ENCODE data around the gene CCDC47. TPM values are rescaled to one million over a fixed set of nuclear protein-coding genes. Genes with fewer than 3 reads are reported as not detected.

Gene CCDC47
- total RNA-seq, 1 experiment from 2014 or later: 117 TPM

- RAD21 ChIA-PET (ENCODE audit: low non-redundant PET in 1 of 2, low total read pairs in 2 of 2, uncharacterized antibody in 2 of 2, unreplicated experiment in 2 of 2): no interaction called here
- no peaks in the 10 kb centered on the region for H4K20me1 ChIP-seq (ENCODE audit: insufficient read depth)
- POLR2A ChIA-PET: interaction anchor here (1.2 kb wide), 1 partner anchor 36 kb away, joined by 3 read pairs; the partner anchor contains the start of genes CCDC47 and DDX42
- H3K36me3 ChIP-seq (ENCODE audit: control insufficient read depth in 1 of 2, insufficient read depth in 2 of 2, low read length in 2 of 2): peaks cover 90 to 91% of the 10 kb centered on the region in 2 experiments
- H3K9me3 ChIP-seq (ENCODE audit: control insufficient read depth in 1 of 2, insufficient read depth in 1 of 2, low read depth in 1 of 2, low read length in 2 of 2): no peaks in the 10 kb centered on the region
- no peak for ATAC-seq
- DNase-seq (ENCODE audit: low read depth, low spot score): no peak
- no peaks in the 10 kb centered on the region for H3K4me1 ChIP-seq (ENCODE audit: control insufficient read depth in 1 of 2, insufficient read depth in 2 of 2, low read length in 2 of 2)
- peaks cover 50% of the 10 kb centered on the region for H3K79me2 ChIP-seq (ENCODE audit: insufficient read depth, low read length)
- no peaks in the 10 kb centered on the region for H3K27me3 ChIP-seq (ENCODE audit: insufficient read depth, low read length)
- no peak overlapping the region for H3K4me3 ChIP-seq (replicated peaks in 1 of 2; ENCODE audit: low read depth in 1 of 2, low read length in 2 of 2)
- H3K9me2 ChIP-seq (ENCODE audit: insufficient read depth): no peaks in the 10 kb centered on the region
- H3K4me2 ChIP-seq (ENCODE audit: low read length): no peak overlapping the region
- no peak for TF ChIP-seq SRF (IDR thresholded peaks at IDR 0.05; ENCODE audit: low read depth)
- BruUV-seq (replicated peaks): no TSS peak
- CTCF ChIA-PET: no interaction called here
- H3K27ac ChIP-seq (ENCODE audit: low read depth, low read length): no peak overlapping the region
- no peak overlapping the region for H2AFZ ChIP-seq (ENCODE audit: low read depth, low read length, poor library complexity, severe bottlenecking)
- no peak overlapping the region for H3K9ac ChIP-seq (ENCODE audit: low read length)
- intact Hi-C loops (cut with micrococcal nuclease): no loop called here
Measured at GRCh38 chr17:63809970-63810369, 36.6 kb upstream of the CCDC47 start.

DNA sequence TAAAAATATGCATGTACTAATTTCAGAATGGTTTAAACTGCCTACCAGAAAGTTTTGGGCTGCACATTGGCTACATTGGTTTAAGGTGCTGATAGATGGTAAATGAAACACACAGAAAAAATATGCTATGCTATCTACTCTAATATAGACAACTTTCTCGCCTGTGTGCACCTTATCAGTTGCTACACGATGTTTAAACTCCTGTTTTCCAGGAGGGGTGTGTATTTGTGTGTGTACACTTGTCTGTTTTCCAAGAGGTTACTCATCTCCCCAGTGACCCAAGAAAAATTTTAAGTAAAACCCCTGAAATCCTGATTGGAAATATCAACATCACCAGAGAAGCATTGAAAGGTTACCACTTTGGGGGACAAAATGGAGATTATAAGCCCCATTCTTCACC, 32.2 kb upstream of the CCDC47 start:
- Histone ChIP-seq H3K27me3 (ENCODE audit: insufficient read depth, low read length) (no peaks in the 10 kb centered on the region), H2AFZ (ENCODE audit: low read depth, low read length, poor library complexity, severe bottlenecking) (no peak overlapping the region), H3K36me3 (ENCODE audit: control insufficient read depth in 1 of 2, insufficient read depth in 2 of 2, low read length in 2 of 2) (peaks cover 85 to 87% of the 10 kb centered on the region in 2 experiments), H3K4me1 (ENCODE audit: control insufficient read depth in 1 of 2, insufficient read depth in 2 of 2, low read length in 2 of 2) (no peaks in the 10 kb centered on the region), H3K27ac (ENCODE audit: low read depth, low read length) (no peak overlapping the region), H3K9ac (ENCODE audit: low read length) (no peak overlapping the region), H3K4me3 (replicated peaks in 1 of 2; ENCODE audit: low read depth in 1 of 2, low read length in 2 of 2) (no peak overlapping the region), H3K9me3 (ENCODE audit: control insufficient read depth in 1 of 2, insufficient read depth in 1 of 2, low read depth in 1 of 2, low read length in 2 of 2) (no peaks in the 10 kb centered on the region), H4K20me1 (ENCODE audit: insufficient read depth) (no peaks in the 10 kb centered on the region), H3K79me2 (ENCODE audit: insufficient read depth, low read length) (peaks cover 63% of the 10 kb centered on the region), H3K4me2 (ENCODE audit: low read length) (no peak overlapping the region), H3K9me2 (ENCODE audit: insufficient read depth) (no peaks in the 10 kb centered on the region)
- ChIA-PET POLR2A (no interaction called here), RAD21 (ENCODE audit: low non-redundant PET in 1 of 2, low total read pairs in 2 of 2, uncharacterized antibody in 2 of 2, unreplicated experiment in 2 of 2) (no interaction called here), CTCF (interaction anchor here (1.0 kb wide), 1 partner anchor 29 kb away, joined by 3 read pairs; no protein-coding TSS in a partner anchor)
- BruUV-seq (replicated peaks): TSS peak; percentile 10
- intact Hi-C loops (cut with micrococcal nuclease): no loop called here
- DNase-seq (ENCODE audit: low read depth, low spot score) (no peak), ATAC-seq (no peak)
- TF ChIP-seq REST (IDR thresholded peaks at IDR 0.05; ENCODE audit: low read depth): no peak
- TF ChIP-seq, protein P1, sequence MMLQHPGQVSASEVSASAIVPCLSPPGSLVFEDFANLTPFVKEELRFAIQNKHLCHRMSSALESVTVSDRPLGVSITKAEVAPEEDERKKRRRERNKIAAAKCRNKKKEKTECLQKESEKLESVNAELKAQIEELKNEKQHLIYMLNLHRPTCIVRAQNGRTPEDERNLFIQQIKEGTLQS (IDR thresholded peaks at IDR 0.05): no peak
- TF ChIP-seq CEBPB (IDR thresholded peaks at IDR 0.05; ENCODE audit: low read depth): no peak
- TF ChIP-seq POLR2A (IDR thresholded peaks at IDR 0.05; ENCODE audit: borderline replicate concordance, extremely low read depth, insufficient read depth, insufficient read length): no peak
- TF ChIP-seq YY1 (IDR thresholded peaks at IDR 0.05; ENCODE audit: extremely low read depth, insufficient replicate concordance, low read depth, low read length): no peak
- no peak for TF ChIP-seq CBX3 (IDR thresholded peaks at IDR 0.05; ENCODE audit: low read depth)
- TF ChIP-seq FOSL1 (IDR thresholded peaks at IDR 0.05; ENCODE audit: low read depth): no peak
- TF ChIP-seq ZFX (IDR thresholded peaks at IDR 0.05): no peak
- TF ChIP-seq CTCF (IDR thresholded peaks at IDR 0.05 in 2 of 3, conservative IDR thresholded peaks at IDR 0.05 in 1 of 3; ENCODE audit: borderline replicate concordance in 1 of 3, insufficient read depth in 1 of 3, low read depth in 2 of 3, low read length in 2 of 3): no peak
- TF ChIP-seq EZH2phosphoT487 (IDR thresholded peaks at IDR 0.05; ENCODE audit: borderline replicate concordance): no peak
- TF ChIP-seq SRF (IDR thresholded peaks at IDR 0.05; ENCODE audit: low read depth): no peak
- TF ChIP-seq ELF1 (IDR thresholded peaks at IDR 0.05; ENCODE audit: borderline replicate concordance, low read depth): no peak
- no peak for TF ChIP-seq JUND (IDR thresholded peaks at IDR 0.05)
- TF ChIP-seq POLR2AphosphoS5 (IDR thresholded peaks at IDR 0.05; ENCODE audit: low read depth, low read length): no peak
